Naive thymus-derived CD8-positive, alpha-beta T cell (primary cell): ENCODE measurements around the gene IFT122. TPM values are rescaled to one million over a fixed set of nuclear protein-coding genes. Genes with fewer than 3 reads are reported as not detected.
A peak's percentile ranks its signal among the peaks of the same experiment; 100 is the strongest.

Experiments used
- ATAC-seq, 2 donors: fragments of 150-1000 bp; cut with Tn5 transposase in 1 of 2; sonication (Bioruptor Pico), chemical (Tn5 transposase) in 1 of 2; 1 replicate in 1 of 2; 2 replicates in 1 of 2; pipeline ENCODE4 v1.10.0; 2021; ENCODE audit warnings: mild to moderate bottlenecking in 2 of 2, moderate library complexity in 2 of 2
- POLR2A ChIA-PET: fragments of 350-600 bp; sonication (Branson Sonifier 250); formaldehyde crosslinking; loops from one replicate; lab custom pipeline; 2021; ENCODE audit warnings: antibody characterized with exemption; lab: Charles Lee
- DNase-seq, 10 donors: peaks; one replicate each; pipeline versions ENCODE4 v3.0.0 to v3.0.0-alpha.2; 2020 to 2022
- H3K27ac Mint-ChIP-seq, 10 donors: one replicate each; pipeline ENCODE4 v1.8.0; 2020 to 2022; ENCODE audit warnings: mild to moderate bottlenecking in 10 of 10, mixed read lengths in 10 of 10, moderate library complexity in 4 of 10, inconsistent platforms in 1 of 10
- H3K27me3 Mint-ChIP-seq, 5 donors: one replicate each; pipeline ENCODE4 v1.8.0; 2021 to 2022; ENCODE audit warnings: mixed read lengths in 5 of 5
- H3K36me3 Mint-ChIP-seq, 3 donors: one replicate each; pipeline ENCODE4 v1.8.0; 2020 to 2022; ENCODE audit warnings: mixed read lengths in 3 of 3, mild to moderate bottlenecking in 2 of 3, inconsistent platforms in 1 of 3
- H3K4me1 Mint-ChIP-seq, 4 donors: one replicate each; pipeline ENCODE4 v1.8.0; 2021 to 2022; ENCODE audit warnings: mixed read lengths in 4 of 4
- H3K4me3 Mint-ChIP-seq, 10 donors: one replicate each; pipeline ENCODE4 v1.8.0; 2020 to 2022; ENCODE audit warnings: mild to moderate bottlenecking in 10 of 10, mixed read lengths in 10 of 10, moderate library complexity in 6 of 10, inconsistent platforms in 1 of 10
- H3K9me3 Mint-ChIP-seq, 9 donors: one replicate each; pipeline ENCODE4 v1.8.0; 2020 to 2022; ENCODE audit warnings: mixed read lengths in 9 of 9, mild to moderate bottlenecking in 3 of 9, inconsistent platforms in 1 of 9, moderate library complexity in 1 of 9
- polyA plus RNA-seq, 3 donors: library from polyadenylated mRNA; unstranded; fragments of 300-500 nt; fragmentation: Illumina TruSeq; gene quantifications; one replicate each; pipeline ENCODE4 v1.2.3, GENCODE V29; 2021
- total RNA-seq, 8 experiments: library from RNA in 2 of 8; stranded (reverse) in 2 of 8; gene quantifications; one replicate each; pipeline ENCODE4 v1.2.3 and lab custom pipeline; 2021 to 2026

The IFT122 gene
- total and polyA plus RNA-seq, 5 experiments from 2014 or later = 3.3 to 25.2 (median 6.5) TPM

- ATAC-seq (no peak), DNase-seq (no peak)
- H3K27ac Mint-ChIP-seq = no peak overlapping the region
- no peak overlapping the region for H3K4me3 Mint-ChIP-seq
- peaks cover 0 to 2% (median 0%) of the 10 kb centered on the region in 3 donors for H3K36me3 Mint-ChIP-seq
- POLR2A ChIA-PET = no interaction called here
- H3K9me3 Mint-ChIP-seq = no peaks in the 10 kb centered on the region
- H3K4me1 Mint-ChIP-seq = peaks cover 0 to 3% (median 0%) of the 10 kb centered on the region in 4 donors
- H3K27me3 Mint-ChIP-seq = no peaks in the 10 kb centered on the region
These were observed 80.1 kb downstream of the IFT122 start for GRCh38 chr3:129519896-129520715.

- no peak for ATAC-seq
- POLR2A ChIA-PET = no interaction called here
- no peaks in the 10 kb centered on the region for H3K27me3 Mint-ChIP-seq
- no peak for DNase-seq
- no peaks in the 10 kb centered on the region for H3K9me3 Mint-ChIP-seq
- peaks cover 0 to 2% (median 0%) of the 10 kb centered on the region in 3 donors for H3K36me3 Mint-ChIP-seq
- H3K4me3 Mint-ChIP-seq = no peak overlapping the region
- peaks cover 0 to 10% (median 0%) of the 10 kb centered on the region in 4 donors for H3K4me1 Mint-ChIP-seq
- H3K27ac Mint-ChIP-seq = no peak overlapping the region
These were observed 80.9 kb downstream of the IFT122 start for GRCh38 chr3:129520960-129521359.

GRCh38 chr3:129521611-129522010 lies 81.6 kb downstream of the IFT122 start:
- H3K4me3 Mint-ChIP-seq = no peak overlapping the region
- H3K36me3 Mint-ChIP-seq = peaks cover 0 to 2% (median 0%) of the 10 kb centered on the region in 3 donors
- no peaks in the 10 kb centered on the region for H3K9me3 Mint-ChIP-seq
- H3K27ac Mint-ChIP-seq = no peak overlapping the region
- POLR2A ChIA-PET = no interaction called here
- H3K4me1 Mint-ChIP-seq = peaks cover 0 to 16% (median 0%) of the 10 kb centered on the region in 4 donors
- ATAC-seq (no peak), DNase-seq (no peak)
- H3K27me3 Mint-ChIP-seq = no peaks in the 10 kb centered on the region

- peaks cover 0 to 16% (median 0%) of the 10 kb centered on the region in 4 donors for H3K4me1 Mint-ChIP-seq
These were observed 82.9 kb downstream of the IFT122 start for GRCh38 chr3:129522953-129523352.

GRCh38 chr3:129524081-129524480 lies 84.1 kb downstream of the IFT122 start:
- ATAC-seq = no peak
- H3K4me3 Mint-ChIP-seq = no peak overlapping the region
- H3K9me3 Mint-ChIP-seq = no peaks in the 10 kb centered on the region
- peak overlapping the region in 3 of 10 donors; percentile 16 to 40 (median 22) for H3K27ac Mint-ChIP-seq
- H3K27me3 Mint-ChIP-seq = no peaks in the 10 kb centered on the region
- H3K36me3 Mint-ChIP-seq = no peaks in the 10 kb centered on the region
- POLR2A ChIA-PET = no interaction called here
- H3K4me1 Mint-ChIP-seq = peaks cover 0 to 16% (median 0%) of the 10 kb centered on the region in 4 donors
- no peak for DNase-seq

More at GRCh38 chr3:129522953-129523352, 82.9 kb downstream of the IFT122 start:
- H3K27ac Mint-ChIP-seq = peak overlapping the region in 1 of 10 donors; percentile 37
- POLR2A ChIA-PET = no interaction called here
- H3K27me3 Mint-ChIP-seq = no peaks in the 10 kb centered on the region
- ATAC-seq (no peak), DNase-seq (no peak)
- H3K36me3 Mint-ChIP-seq = peaks cover 0 to 2% (median 0%) of the 10 kb centered on the region in 3 donors
- H3K4me3 Mint-ChIP-seq = no peak overlapping the region
- H3K9me3 Mint-ChIP-seq = no peaks in the 10 kb centered on the region

- no peak for DNase-seq
- POLR2A ChIA-PET = no interaction called here
- Mint-ChIP-seq H3K4me1 (peaks cover 0 to 16% (median 0%) of the 10 kb centered on the region in 4 donors), H3K27ac (peak overlapping the region in 2 of 10 donors; percentile 31 to 67), H3K36me3 (no peaks in the 10 kb centered on the region), H3K9me3 (no peaks in the 10 kb centered on the region), H3K27me3 (no peaks in the 10 kb centered on the region), H3K4me3 (no peak overlapping the region)
- ATAC-seq = no peak
These were observed 85.4 kb downstream of the IFT122 start for GRCh38 chr3:129525341-129525968.

GRCh38 chr3:129526121-129526900 lies 86.3 kb downstream of the IFT122 start:
- POLR2A ChIA-PET = interaction anchor here (0.6 kb wide), 1 partner anchor 246 kb away, joined by 6 read pairs; no protein-coding TSS in a partner anchor
- Mint-ChIP-seq H3K4me1 (peaks cover 0 to 16% (median 0%) of the 10 kb centered on the region in 4 donors), H3K36me3 (no peaks in the 10 kb centered on the region), H3K4me3 (no peak overlapping the region), H3K27ac (peak overlapping the region in 2 of 10 donors; percentile 31 to 67), H3K9me3 (no peaks in the 10 kb centered on the region), H3K27me3 (no peaks in the 10 kb centered on the region)
- ATAC-seq (peak in 1 of 2 donors; percentile 39), DNase-seq (peak in 1 of 10 donors; percentile 8)

- POLR2A ChIA-PET = no interaction called here
- no peak for ATAC-seq
- Mint-ChIP-seq H3K27me3 (peaks cover 0 to 3% (median 0%) of the 10 kb centered on the region in 5 donors), H3K9me3 (no peaks in the 10 kb centered on the region), H3K4me1 (peaks cover 0 to 16% (median 0%) of the 10 kb centered on the region in 4 donors), H3K27ac (peak overlapping the region in 1 of 10 donors; percentile 34), H3K4me3 (no peak overlapping the region), H3K36me3 (no peaks in the 10 kb centered on the region)
- no peak for DNase-seq
These were observed 87.2 kb downstream of the IFT122 start for GRCh38 chr3:129527262-129527661.

- no peaks in the 10 kb centered on the region for H3K9me3 Mint-ChIP-seq
- no peak for DNase-seq
- peaks cover 0 to 5% (median 0%) of the 10 kb centered on the region in 5 donors for H3K27me3 Mint-ChIP-seq
- peaks cover 0 to 16% (median 0%) of the 10 kb centered on the region in 4 donors for H3K4me1 Mint-ChIP-seq
- ATAC-seq = no peak
- H3K4me3 Mint-ChIP-seq = no peak within 1 kb of the TSS
- no peaks in the 10 kb centered on the region for H3K36me3 Mint-ChIP-seq
- peak within 1 kb of the TSS in 2 of 10 donors; percentile 34 to 48 for H3K27ac Mint-ChIP-seq
- POLR2A ChIA-PET = no interaction called here
These were observed 88.6 kb downstream of the IFT122 start, which contains the start of gene RHO for GRCh38 chr3:129528589-129529100. Gene RHO (plus strand): TSS chr3:129528639. CDS start chr3:129528734, 95 bp downstream.

- DNase-seq (no peak), ATAC-seq (no peak)
- no peaks in the 10 kb centered on the region for H3K9me3 Mint-ChIP-seq
- no peaks in the 10 kb centered on the region for H3K36me3 Mint-ChIP-seq
- POLR2A ChIA-PET = no interaction called here
- no peak overlapping the region for H3K4me3 Mint-ChIP-seq
- H3K27ac Mint-ChIP-seq = peak overlapping the region in 2 of 10 donors; percentile 33 to 40
- H3K4me1 Mint-ChIP-seq = peaks cover 0 to 16% (median 1%) of the 10 kb centered on the region in 4 donors
- H3K27me3 Mint-ChIP-seq = peaks cover 0 to 5% (median 0%) of the 10 kb centered on the region in 5 donors
These were observed 89.6 kb downstream of the IFT122 start for GRCh38 chr3:129529436-129530210.

- H3K27me3 Mint-ChIP-seq = peaks cover 0 to 5% (median 0%) of the 10 kb centered on the region in 5 donors
- no peak for ATAC-seq
- H3K4me1 Mint-ChIP-seq = peaks cover 0 to 12% (median 1%) of the 10 kb centered on the region in 4 donors
- H3K27ac Mint-ChIP-seq = no peak overlapping the region
- H3K4me3 Mint-ChIP-seq = no peak overlapping the region
- POLR2A ChIA-PET = interaction anchor here (0.7 kb wide), 1 partner anchor 89 kb away, joined by 3 read pairs; no protein-coding TSS in a partner anchor
- DNase-seq = no peak
- no peaks in the 10 kb centered on the region for H3K9me3 Mint-ChIP-seq
- no peaks in the 10 kb centered on the region for H3K36me3 Mint-ChIP-seq
These were observed 90.3 kb downstream of the IFT122 start for GRCh38 chr3:129530251-129530791.
